Panc1 (cell line): ENCODE measurements around the gene LPIN1.
"Not testable (repeated sequence)": the region's sequence is repeated elsewhere in the genome, so short reads cannot be mapped to it uniquely, and the experiment has no call there.

ENCODE experiments used
- CTCF ChIP-seq: fragments of 450-650 bp; IDR thresholded peaks from 2 replicates; pipeline ENCODE4 v1.5.1; 2017; ENCODE audit warnings: mild to moderate bottlenecking
- SIN3A ChIP-seq: IDR thresholded peaks from 2 replicates; pipeline ENCODE4 v1.6.1; 2012; ENCODE audit warnings: low read depth, mild to moderate bottlenecking, low read length, moderate library complexity, borderline replicate concordance; ENCODE audit not compliant: insufficient read depth

- not testable (repeated sequence) for TF ChIP-seq SIN3A, CTCF
These were observed 75.9 kb downstream of the LPIN1 start for GRCh38 chr2:11822359-11822745.
